NCI-H1048 (cell line): ENCODE results near the gene RMI2.

Experiments
- DNase-seq: peaks from one replicate; lab custom pipeline; 2025; lab: John Stamatoyannopoulos, UW

The RMI2 gene

DNA sequence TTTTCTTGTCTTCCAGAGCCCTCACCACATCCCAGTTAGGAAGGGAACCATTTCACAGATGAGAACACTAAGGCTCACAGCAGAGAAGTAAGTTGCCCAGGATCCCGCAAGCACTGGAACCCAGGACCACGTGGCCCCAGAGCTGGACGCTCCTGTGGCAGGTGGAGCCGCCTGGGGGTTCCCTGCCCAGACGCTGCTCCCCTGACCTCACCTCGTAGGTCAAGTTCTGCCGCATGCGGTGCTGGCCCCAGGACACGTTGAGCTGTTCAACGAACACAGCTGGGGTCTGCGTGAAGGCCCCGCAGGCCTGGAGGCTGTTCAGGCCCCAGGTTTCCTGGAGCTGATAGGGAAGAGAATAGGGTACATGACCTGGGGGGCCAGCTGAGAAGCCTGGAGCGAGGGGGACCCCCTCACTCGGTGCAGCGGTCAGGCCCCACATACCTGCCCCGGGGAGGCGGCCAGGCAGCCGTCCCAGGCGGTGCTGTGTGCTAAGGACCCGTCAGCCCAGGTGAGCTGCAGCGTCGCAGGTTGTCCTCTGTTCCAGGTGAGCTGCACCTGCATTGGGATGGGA is 54.1 kb downstream of the RMI2 start:
- DNase-seq: no peak

DNA sequence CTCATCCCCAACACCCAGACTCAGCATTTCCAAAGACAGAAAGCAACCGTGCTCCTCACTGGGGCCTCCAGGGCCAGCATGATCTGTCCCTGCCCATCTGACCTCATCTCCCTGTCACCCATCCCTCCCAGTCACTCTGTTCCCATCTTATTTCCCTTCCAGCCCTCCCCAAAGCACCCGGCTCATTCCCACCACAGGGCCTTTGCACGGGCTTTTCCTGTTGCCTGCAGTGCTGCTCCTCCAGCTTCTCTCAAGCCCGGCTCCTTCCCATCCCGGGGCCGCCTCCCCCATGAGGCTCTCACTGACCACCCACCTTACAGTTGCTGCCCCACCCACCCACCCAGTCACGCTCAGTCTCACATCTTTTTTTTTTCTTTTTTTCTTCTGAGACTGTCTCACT is 54.8 kb downstream of the RMI2 start:
- no peak for DNase-seq
